Lower lobe of right lung (tissue), 2 donors: ENCODE data around the gene FAM53B. TPM values are rescaled to one million over a fixed set of nuclear protein-coding genes. Genes with fewer than 3 reads are reported as not detected.
"Not testable (repeated sequence)": the region's sequence is repeated elsewhere in the genome, so short reads cannot be mapped to it uniquely, and the experiment has no call there.

Experiments used
- ATAC-seq, 2 donors: fragments of 200-7000 bp; cut with Tn5 transposase; one replicate each; pipeline ENCODE4 v1.9.1; 2020 to 2022; ENCODE audit warnings: mild to moderate bottlenecking in 2 of 2, moderate library complexity in 2 of 2
- DNase-seq: peaks from one replicate; pipeline ENCODE4 v3.0.0-alpha.2; 2020
- H3K27ac ChIP-seq: fragments of 200-600 bp; one replicate; pipeline ENCODE4 v1.8.0; 2022
- H3K27me3 ChIP-seq: fragments of 200-600 bp; one replicate; pipeline ENCODE4 v1.8.0; 2022; ENCODE audit warnings: low read depth
- H3K36me3 ChIP-seq: fragments of 200-600 bp; one replicate; pipeline ENCODE4 v1.8.0; 2022; ENCODE audit warnings: mild to moderate bottlenecking
- H3K4me1 ChIP-seq: fragments of 200-600 bp; one replicate; pipeline ENCODE4 v1.8.0; 2022
- H3K4me3 ChIP-seq: fragments of 200-600 bp; one replicate; pipeline ENCODE4 v1.8.0; 2022; ENCODE audit warnings: mild to moderate bottlenecking
- H3K9me3 ChIP-seq: fragments of 200-600 bp; one replicate; pipeline ENCODE4 v1.8.0; 2022
- CTCF ChIP-seq: fragments of 200-600 bp; IDR thresholded peaks from one replicate; pipeline ENCODE4 v1.8.0; 2022; ENCODE audit warnings: antibody characterized with exemption, mild to moderate bottlenecking
- intact Hi-C: fragments of 100-400 bp; cut with DNase I; formaldehyde crosslinking; loops from one replicate; pipeline ENCODE4 v1.11.0; 2022
- total RNA-seq: library from RNA; stranded (reverse); fragmentation: NEBNext Ultra II Directional; extraction: Animal tissue kit (Norgen Biotek cat#: 25700); gene quantifications from one replicate; pipeline ENCODE4 v1.2.1, GENCODE V29; 2021
- donor health status: DM: no; HTN: yes; CAD: no; lungs with severe emphysema.

Gene FAM53B
- total RNA-seq, 1 donor from 2014 or later, result 40.7 TPM

DNA sequence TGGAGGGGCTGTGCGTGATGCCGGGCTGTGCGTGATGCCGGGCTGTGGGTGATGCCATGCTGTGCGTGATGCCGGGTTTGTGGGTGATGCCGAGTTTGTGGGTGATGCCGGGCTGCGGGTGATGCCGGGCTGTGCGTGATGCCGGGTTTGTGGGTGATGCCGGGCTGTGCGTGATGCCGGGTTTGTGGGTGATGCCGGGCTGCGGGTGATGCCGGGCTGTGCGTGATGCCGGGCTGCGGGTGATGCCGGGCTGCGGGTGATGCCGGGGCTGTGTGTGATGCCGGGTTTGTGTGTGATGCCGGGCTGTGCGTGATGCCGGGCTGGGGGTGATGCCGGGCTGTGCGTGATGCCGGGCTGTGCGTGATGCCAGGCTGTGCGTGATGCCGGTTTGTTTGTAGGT lies 128.9 kb downstream of the FAM53B start:
- no peak for ATAC-seq
- H3K27me3 ChIP-seq, result no peaks in the 10 kb centered on the region
- intact Hi-C loops, result no loop called here
- H3K9me3 ChIP-seq, result no peaks in the 10 kb centered on the region
- no peak for DNase-seq
- peaks cover 21% of the 10 kb centered on the region for H3K36me3 ChIP-seq
- H3K4me3 ChIP-seq, result no peak overlapping the region
- peaks cover 62% of the 10 kb centered on the region for H3K4me1 ChIP-seq
- TF ChIP-seq CTCF, result no peak
- H3K27ac ChIP-seq, result no peak overlapping the region

DNA sequence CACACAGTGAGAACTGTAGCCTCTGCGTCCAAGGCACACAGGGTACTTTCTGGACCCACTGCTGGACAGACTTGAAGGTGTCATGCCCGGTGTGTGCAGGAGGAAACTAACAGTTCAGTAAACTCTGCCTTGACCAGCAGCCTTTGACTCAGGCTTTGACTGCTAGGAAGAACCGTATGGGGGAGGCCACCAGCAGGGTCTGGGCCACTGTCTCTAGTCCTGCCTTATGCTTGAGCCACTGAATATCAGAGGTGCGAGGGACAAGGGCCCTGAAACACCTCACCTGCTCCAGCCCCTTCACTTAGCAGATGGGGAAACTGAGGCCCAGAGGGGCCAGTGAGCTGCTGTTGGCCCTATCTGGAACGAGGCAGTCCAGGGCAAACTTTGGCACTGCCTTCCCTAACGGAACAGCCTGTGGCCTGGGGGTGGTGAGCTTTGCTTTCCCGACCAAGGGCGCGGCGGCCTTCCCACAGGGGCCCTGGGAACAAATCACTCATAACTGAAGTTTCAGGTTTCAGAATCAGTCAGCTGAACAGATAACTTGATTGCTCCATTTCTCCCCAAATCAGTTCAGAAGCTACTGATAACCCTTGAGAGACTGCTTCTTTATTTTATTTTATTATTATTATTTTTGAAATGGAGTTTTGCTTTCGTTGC lies 130.0 kb downstream of the FAM53B start:
- no peak overlapping the region for H3K27ac ChIP-seq
- intact Hi-C loops, result no loop called here
- H3K4me1 ChIP-seq, result peaks cover 51% of the 10 kb centered on the region

DNA sequence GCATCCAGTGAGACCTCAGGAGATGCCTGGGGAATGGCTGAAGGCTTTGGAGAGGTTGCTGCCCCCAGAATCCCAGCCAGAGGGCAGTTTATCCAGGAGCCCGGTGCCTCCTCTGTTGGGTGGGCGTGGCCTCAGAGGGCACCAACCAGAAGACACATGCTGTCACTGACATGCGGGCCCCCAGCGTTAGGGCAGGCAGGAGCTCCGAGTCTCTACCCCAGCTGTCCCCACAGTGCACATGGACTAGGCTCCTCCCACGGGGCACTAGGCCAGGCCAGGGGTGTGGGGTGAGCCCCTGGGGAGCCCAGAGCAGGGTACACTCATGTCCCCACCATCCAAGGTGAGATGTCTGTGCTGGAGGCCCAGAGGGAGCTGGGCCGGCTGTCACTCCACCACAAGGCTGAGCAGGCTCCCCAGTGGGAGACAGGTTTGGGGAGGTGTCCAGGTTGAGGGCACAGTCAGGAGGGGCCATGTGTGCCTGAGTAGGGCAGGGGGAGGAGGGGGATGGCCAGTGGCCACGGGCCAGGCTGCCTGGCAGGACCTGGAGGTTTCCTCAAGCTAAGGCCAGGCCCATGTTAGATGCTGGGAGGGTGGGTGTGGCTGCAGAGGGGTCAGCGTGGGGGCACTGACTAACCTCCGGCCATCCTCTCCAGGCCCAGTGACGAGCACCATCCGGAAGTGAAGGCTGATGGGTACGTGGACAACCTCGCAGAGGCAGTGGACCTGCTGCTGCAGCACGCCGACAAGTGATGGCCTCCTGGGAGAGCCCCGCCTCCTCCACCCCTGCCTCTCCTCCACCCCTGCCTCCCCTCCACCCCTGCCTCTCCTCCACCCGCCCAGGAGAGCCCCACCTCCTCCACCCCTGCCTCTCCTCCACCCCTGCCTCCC lies 131.3 kb downstream of the FAM53B start:
- H3K4me1 ChIP-seq, result peaks cover 38% of the 10 kb centered on the region
- H3K9me3 ChIP-seq, result no peaks in the 10 kb centered on the region
- no peak for TF ChIP-seq CTCF
- DNase-seq, result no peak
- no peaks in the 10 kb centered on the region for H3K27me3 ChIP-seq
- H3K4me3 ChIP-seq, result no peak overlapping the region
- peak; percentile 29 to 38 for ATAC-seq
- H3K27ac ChIP-seq, result no peak overlapping the region
- peaks cover 9% of the 10 kb centered on the region for H3K36me3 ChIP-seq
- intact Hi-C loops, result no loop called here

More for the DNA sequence above, 130.0 kb downstream of the FAM53B start:
- no peak overlapping the region for H3K4me3 ChIP-seq
- H3K36me3 ChIP-seq, result peaks cover 21% of the 10 kb centered on the region
- DNase-seq (no peak), ATAC-seq (no peak)
- H3K27me3 ChIP-seq, result no peaks in the 10 kb centered on the region
- no peak for TF ChIP-seq CTCF
- H3K9me3 ChIP-seq, result no peaks in the 10 kb centered on the region

DNA sequence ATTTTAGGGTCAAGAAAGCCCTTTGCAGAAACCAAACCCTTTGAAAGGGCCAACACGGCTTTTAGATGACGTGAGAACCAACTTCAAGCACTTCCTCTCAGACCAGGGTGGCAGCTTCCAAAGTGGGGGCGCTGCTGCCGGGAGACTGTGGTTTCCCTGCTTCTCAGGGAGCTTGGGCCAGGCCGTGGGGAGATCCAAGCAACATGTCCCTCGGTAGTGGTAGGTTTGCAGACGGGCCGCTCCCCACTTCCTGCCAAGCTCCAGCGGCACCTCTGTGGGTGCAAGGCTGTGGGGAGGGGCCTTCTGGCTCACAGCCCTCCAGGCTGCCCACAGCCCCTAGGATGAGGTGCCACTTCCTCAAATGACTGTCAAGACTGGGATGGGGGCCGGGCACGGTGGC lies 132.4 kb downstream of the FAM53B start:
- no peaks in the 10 kb centered on the region for H3K9me3 ChIP-seq
- H3K27me3 ChIP-seq, result no peaks in the 10 kb centered on the region
- no peak overlapping the region for H3K27ac ChIP-seq
- no peak for TF ChIP-seq CTCF
- peak; percentile 22 to 24 for ATAC-seq
- peak; percentile 63 for DNase-seq
- no peak overlapping the region for H3K4me3 ChIP-seq
- H3K36me3 ChIP-seq, result peaks cover under 1% of the 10 kb centered on the region
- H3K4me1 ChIP-seq, result peaks cover 33% of the 10 kb centered on the region
- intact Hi-C loops, result no loop called here

GRCh38 chr10:124610851-124611250 lies 133.3 kb downstream of the FAM53B start:
- H3K36me3 ChIP-seq, H3K4me3 ChIP-seq, intact Hi-C loops, H3K27me3 ChIP-seq, ATAC-seq, H3K27ac ChIP-seq, H3K9me3 ChIP-seq, DNase-seq: not testable (repeated sequence)
- H3K4me1 ChIP-seq, result peaks cover 33% of the 10 kb centered on the region

GRCh38 chr10:124610186-124610585 lies 134.0 kb downstream of the FAM53B start:
- H3K9me3 ChIP-seq, DNase-seq, H3K27ac ChIP-seq, H3K4me3 ChIP-seq, H3K36me3 ChIP-seq, H3K27me3 ChIP-seq, ATAC-seq, intact Hi-C loops: not testable (repeated sequence)
- peaks cover 33% of the 10 kb centered on the region for H3K4me1 ChIP-seq
